Activated T-helper 2 cell treated with anti-CD3 and anti-CD28 coated beads, Interferon-gamma antibody, Interleukin-2, Interleukin-4, amounts not matched to agents 10 μg/mL and 5 μg/mL and 100 μg/mL, durations not matched to agents 14 hours and 24 hours and 36 hours (primary cell): ENCODE measurements around the gene POLR2C. TPM values are rescaled to one million over a fixed set of nuclear protein-coding genes. Genes with fewer than 3 reads are reported as not detected.

ENCODE experiments used
- DNase-seq: peaks from one replicate; pipeline ENCODE4 v3.0.0; 2021; ENCODE audit warnings: low spot score
- H3K27ac Mint-ChIP-seq: one replicate; pipeline ENCODE4 v1.8.0; 2021; ENCODE audit warnings: mixed read lengths
- H3K27me3 Mint-ChIP-seq: one replicate; pipeline ENCODE4 v1.8.0; 2021; ENCODE audit warnings: low read depth, mixed read lengths
- H3K36me3 Mint-ChIP-seq: one replicate; pipeline ENCODE4 v1.8.0; 2021; ENCODE audit warnings: low read depth, mixed read lengths
- H3K4me1 Mint-ChIP-seq: one replicate; pipeline ENCODE4 v1.8.0; 2021; ENCODE audit warnings: low read depth, mixed read lengths
- H3K4me3 Mint-ChIP-seq: one replicate; pipeline ENCODE4 v1.8.0; 2021; ENCODE audit warnings: low read depth, mild to moderate bottlenecking, moderate library complexity, mixed read lengths
- H3K9me3 Mint-ChIP-seq: one replicate; pipeline ENCODE4 v1.8.0; 2021; ENCODE audit warnings: mixed read lengths
- intact Hi-C: fragments of 100-400 bp; cut with micrococcal nuclease; formaldehyde crosslinking; loops from one replicate; pipeline ENCODE4 v1.15.1; 2023
- total RNA-seq: library from RNA; stranded (reverse); gene quantifications from 2 replicates; pipeline ENCODE4 v1.2.3, GENCODE V29; 2022

The POLR2C gene
- total RNA-seq, 1 donor from 2014 or later = 75.6 TPM

DNA sequence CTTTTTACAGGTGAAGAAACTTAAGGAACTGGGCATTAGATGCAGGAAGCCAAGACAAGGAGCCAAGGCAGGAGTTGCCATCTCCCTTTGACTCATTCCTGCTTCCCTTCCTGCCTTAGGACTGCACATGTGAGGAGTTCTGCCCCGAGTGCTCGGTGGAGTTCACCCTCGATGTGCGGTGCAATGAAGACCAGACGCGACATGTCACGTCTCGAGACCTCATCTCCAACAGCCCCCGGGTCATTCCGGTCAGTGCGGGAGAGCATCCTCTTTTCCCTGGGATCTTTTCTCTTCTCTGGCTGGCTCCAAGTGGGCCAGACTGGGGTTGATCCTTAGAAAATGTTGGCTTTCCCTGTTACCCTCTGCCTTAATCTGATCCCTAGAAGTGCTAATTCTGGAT is 6.6 kb downstream of the POLR2C start:
- intact Hi-C loops = no loop called here
- Mint-ChIP-seq H3K4me1 (peaks cover 14% of the 10 kb centered on the region), H3K36me3 (peaks cover 66% of the 10 kb centered on the region), H3K27ac (no peak overlapping the region), H3K4me3 (no peak overlapping the region), H3K9me3 (no peaks in the 10 kb centered on the region), H3K27me3 (no peaks in the 10 kb centered on the region)
- DNase-seq = no peak

DNA sequence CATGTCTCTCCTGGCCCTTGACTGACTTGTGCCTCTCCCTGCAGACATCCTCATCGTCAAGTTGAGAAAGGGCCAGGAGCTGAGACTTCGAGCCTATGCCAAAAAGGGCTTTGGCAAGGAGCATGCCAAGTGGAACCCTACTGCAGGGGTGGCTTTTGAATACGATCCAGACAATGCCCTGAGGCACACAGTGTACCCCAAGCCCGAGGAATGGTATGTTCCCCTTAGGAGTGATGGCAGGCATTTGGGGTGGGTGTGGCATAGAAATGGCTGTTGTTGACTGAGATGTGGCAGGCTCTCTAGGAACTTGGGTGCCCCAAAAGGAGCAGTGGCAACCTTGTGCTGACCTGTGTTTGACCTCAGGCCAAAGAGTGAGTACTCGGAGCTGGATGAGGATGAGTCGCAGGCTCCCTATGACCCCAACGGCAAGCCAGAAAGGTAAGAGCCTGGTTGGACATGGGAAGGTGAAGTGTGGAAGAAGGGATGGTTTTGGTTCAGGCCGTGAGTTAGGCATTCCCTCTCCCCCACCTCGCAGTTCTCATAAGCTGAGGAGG is 7.5 kb downstream of the POLR2C start:
- Mint-ChIP-seq H3K4me3 (no peak overlapping the region), H3K36me3 (peaks cover 57% of the 10 kb centered on the region), H3K27ac (no peak overlapping the region), H3K4me1 (peaks cover 9% of the 10 kb centered on the region), H3K9me3 (no peaks in the 10 kb centered on the region), H3K27me3 (no peaks in the 10 kb centered on the region)
- DNase-seq = no peak
- intact Hi-C loops = no loop called here

DNA sequence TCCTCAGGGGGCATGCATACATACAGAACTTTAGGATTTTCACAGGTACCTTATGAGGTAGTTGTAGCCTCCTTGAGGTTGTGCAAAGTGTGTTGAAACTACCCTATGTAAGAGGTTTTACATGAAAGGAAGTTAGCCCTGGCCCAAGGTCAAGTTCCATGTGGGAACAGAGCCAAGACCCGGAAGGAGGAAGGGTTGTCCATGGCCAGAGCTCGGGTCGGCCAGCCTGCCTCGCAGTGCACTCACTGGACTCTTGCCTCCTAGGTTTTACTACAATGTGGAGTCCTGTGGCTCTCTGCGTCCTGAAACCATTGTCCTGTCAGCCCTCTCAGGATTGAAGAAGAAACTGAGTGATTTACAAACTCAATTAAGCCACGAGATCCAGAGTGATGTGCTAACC is 8.2 kb downstream of the POLR2C start:
- no peak overlapping the region for H3K4me3 Mint-ChIP-seq
- intact Hi-C loops = no loop called here
- no peaks in the 10 kb centered on the region for H3K27me3 Mint-ChIP-seq
- no peak for DNase-seq
- peaks cover 50% of the 10 kb centered on the region for H3K36me3 Mint-ChIP-seq
- no peaks in the 10 kb centered on the region for H3K9me3 Mint-ChIP-seq
- H3K4me1 Mint-ChIP-seq = peaks cover 10% of the 10 kb centered on the region
- H3K27ac Mint-ChIP-seq = no peak overlapping the region

DNA sequence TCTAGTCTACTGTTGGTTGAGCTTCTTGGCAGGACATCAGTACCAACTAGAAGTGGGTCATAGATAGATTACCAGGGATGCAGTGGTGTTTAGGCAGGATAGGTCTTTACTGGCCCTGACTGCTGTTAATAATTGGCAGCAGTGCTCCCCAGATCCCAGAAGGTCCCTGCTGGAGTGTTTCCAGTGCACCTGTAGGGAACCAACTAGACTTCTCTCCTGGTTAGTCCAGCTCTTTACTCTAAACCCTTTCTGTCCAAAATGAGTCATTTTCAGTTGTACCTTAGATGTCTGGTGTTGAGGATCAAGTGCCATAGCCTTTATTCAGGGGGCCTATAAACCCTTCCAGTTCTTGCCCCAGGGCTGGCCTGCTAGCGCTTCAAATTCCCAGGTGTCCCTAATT is 8.7 kb downstream of the POLR2C start:
- H3K36me3 Mint-ChIP-seq = peaks cover 45% of the 10 kb centered on the region
- intact Hi-C loops = no loop called here
- no peak overlapping the region for H3K4me3 Mint-ChIP-seq
- H3K27me3 Mint-ChIP-seq = no peaks in the 10 kb centered on the region
- no peaks in the 10 kb centered on the region for H3K9me3 Mint-ChIP-seq
- H3K4me1 Mint-ChIP-seq = peaks cover 12% of the 10 kb centered on the region
- DNase-seq = no peak
- H3K27ac Mint-ChIP-seq = no peak overlapping the region

DNA sequence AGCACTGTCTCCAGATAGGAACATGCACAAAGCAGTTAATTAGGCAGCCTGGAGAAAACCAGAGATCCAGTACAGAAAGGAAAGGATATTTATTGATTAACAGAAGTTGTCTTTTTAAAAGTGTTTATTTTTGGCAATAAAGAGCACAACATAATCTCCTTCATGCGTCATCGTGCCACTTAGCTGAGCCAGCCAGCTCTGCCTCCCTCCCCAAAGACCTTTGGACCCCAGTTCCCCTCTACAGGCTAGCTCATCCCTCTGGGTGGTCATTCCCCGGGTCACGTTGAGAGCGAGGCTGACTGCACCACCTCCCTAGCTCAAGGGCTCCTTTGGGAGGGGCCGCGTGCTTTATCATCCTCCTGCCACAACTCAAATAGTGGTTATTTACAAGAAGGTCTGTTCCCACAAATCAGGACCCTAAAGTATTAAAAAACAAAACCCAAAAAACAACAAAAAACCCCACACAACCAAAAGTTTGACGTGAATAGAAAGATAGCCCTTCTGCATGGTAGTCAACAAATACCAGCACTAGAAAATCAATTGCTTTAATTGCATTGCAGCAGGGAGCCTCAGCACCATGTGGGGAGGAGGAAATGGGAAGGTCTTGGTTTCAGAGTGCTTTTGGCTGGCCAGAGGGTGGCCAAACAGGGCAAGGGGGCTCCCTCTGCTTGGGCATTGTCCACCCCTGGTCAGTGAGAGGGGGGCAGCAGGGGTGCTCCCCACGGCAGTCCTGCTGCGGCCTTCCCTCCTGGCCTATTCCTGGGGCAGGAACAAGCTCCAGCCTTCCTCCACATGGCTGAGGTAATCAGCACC is 9.6 kb downstream of the POLR2C start:
- Mint-ChIP-seq H3K27ac (no peak overlapping the region), H3K4me3 (no peak overlapping the region), H3K9me3 (no peaks in the 10 kb centered on the region), H3K4me1 (peaks cover 15% of the 10 kb centered on the region), H3K36me3 (peaks cover 44% of the 10 kb centered on the region), H3K27me3 (no peaks in the 10 kb centered on the region)
- intact Hi-C loops = no loop called here
- no peak for DNase-seq

GRCh38 chr16:57472665-57473060 is 10.2 kb downstream of the POLR2C start:
- no peak for DNase-seq
- H3K4me3 Mint-ChIP-seq = no peak overlapping the region
- peak overlapping the region; percentile 22 for H3K27ac Mint-ChIP-seq
- H3K27me3 Mint-ChIP-seq = no peaks in the 10 kb centered on the region
- no peaks in the 10 kb centered on the region for H3K9me3 Mint-ChIP-seq
- H3K4me1 Mint-ChIP-seq = peaks cover 15% of the 10 kb centered on the region
- H3K36me3 Mint-ChIP-seq = peaks cover 39% of the 10 kb centered on the region
- intact Hi-C loops = no loop called here

DNA sequence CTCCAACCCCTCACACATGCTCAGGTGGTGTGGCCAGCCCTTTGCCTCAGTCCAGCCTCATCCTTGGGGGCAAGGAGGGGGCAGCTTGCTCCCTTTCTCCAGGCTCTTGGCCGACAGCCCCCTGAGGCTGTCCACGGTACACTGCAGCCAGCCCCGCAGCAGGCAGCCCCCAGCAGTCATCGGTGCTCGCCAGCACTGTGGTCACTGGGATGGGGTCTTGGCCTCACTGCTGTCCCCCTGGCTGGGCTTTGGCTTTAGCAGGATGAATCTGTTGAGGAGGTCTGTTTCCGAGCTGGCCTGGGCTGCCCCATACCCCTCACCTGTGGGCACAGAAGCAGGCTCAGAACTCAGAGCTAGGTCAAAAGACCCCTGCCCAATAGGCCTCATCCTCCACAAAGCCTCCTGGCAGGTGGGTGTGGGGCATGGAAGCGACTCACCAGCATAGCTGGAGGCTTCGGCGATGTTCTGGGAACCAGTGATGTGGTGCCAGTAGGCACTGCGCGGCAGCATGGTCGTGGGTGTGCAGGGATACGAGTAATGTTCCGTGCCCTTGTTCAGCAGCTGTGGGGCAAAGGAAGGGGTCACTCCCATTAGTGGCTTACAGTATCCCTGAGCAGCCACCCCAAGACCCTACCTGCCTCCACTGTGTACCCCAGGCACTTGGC is 10.8 kb downstream of the POLR2C start:
- no peaks in the 10 kb centered on the region for H3K27me3 Mint-ChIP-seq

GRCh38 chr16:57473906-57474305 is 11.4 kb downstream of the POLR2C start:
- Mint-ChIP-seq H3K9me3 (no peaks in the 10 kb centered on the region), H3K27ac (no peak overlapping the region), H3K36me3 (peaks cover 27% of the 10 kb centered on the region), H3K4me3 (no peak overlapping the region), H3K27me3 (no peaks in the 10 kb centered on the region), H3K4me1 (peaks cover 12% of the 10 kb centered on the region)
- intact Hi-C loops = no loop called here
- DNase-seq = no peak

More for the DNA sequence above, 10.8 kb downstream of the POLR2C start:
- no peak for DNase-seq
- Mint-ChIP-seq H3K9me3 (no peaks in the 10 kb centered on the region), H3K36me3 (peaks cover 33% of the 10 kb centered on the region), H3K4me3 (no peak overlapping the region), H3K27ac (no peak overlapping the region), H3K4me1 (peaks cover 14% of the 10 kb centered on the region)
- intact Hi-C loops = no loop called here

- Mint-ChIP-seq H3K27ac (no peak overlapping the region), H3K4me3 (no peak overlapping the region), H3K36me3 (peaks cover 16% of the 10 kb centered on the region), H3K27me3 (peaks cover 3% of the 10 kb centered on the region), H3K9me3 (no peaks in the 10 kb centered on the region), H3K4me1 (peaks cover 12% of the 10 kb centered on the region)
- intact Hi-C loops = loop anchor here (1.0 kb wide), 1 partner anchor 44 kb away; no protein-coding TSS in a partner anchor
- no peak for DNase-seq
These were observed 12.5 kb downstream of the POLR2C start for GRCh38 chr16:57474671-57475661.

DNA sequence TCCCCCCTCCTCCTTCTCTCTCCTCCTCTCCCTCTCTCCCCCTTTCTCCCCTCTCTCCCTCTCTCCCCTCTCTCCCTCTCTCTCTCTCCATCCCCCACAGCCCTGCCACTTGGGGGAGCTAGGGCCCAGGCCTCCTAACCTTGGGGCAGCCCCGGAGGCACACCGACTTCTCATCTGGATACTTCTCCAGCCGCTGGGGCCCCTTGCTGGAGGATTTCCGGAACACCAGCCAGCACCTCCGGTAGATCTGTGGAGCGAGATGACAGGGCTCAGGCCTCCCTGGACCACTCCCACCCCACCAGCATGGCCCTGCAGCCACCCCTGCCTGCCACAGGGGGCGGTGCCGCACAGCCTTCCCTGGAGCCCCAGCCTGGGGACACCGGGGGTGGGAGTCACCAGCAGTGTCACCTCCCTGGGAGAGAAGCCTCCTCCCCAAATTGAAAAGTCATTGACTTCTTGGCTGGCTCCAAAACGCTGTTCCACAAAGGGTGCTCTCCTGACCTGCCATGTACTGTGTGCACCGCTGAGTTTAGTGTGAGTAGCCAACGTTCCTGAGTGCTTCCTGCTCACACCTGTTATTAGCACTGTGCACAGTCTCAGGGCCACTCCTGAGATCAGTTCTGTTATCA is 13.3 kb downstream of the POLR2C start:
- DNase-seq = peak; percentile 78
- Mint-ChIP-seq H3K36me3 (peaks cover 10% of the 10 kb centered on the region), H3K27me3 (peaks cover 3% of the 10 kb centered on the region), H3K4me3 (peak overlapping the region; percentile 47), H3K4me1 (peaks cover 12% of the 10 kb centered on the region), H3K9me3 (no peaks in the 10 kb centered on the region), H3K27ac (peak overlapping the region; percentile 52)
- intact Hi-C loops = loop anchor here (1.0 kb wide), 2 partner anchors 10 to 43 kb away; partner anchors contain the start of gene DOK4

- H3K27ac Mint-ChIP-seq = no peak overlapping the region
- peaks cover 4% of the 10 kb centered on the region for H3K36me3 Mint-ChIP-seq
- no peaks in the 10 kb centered on the region for H3K9me3 Mint-ChIP-seq
- peaks cover 12% of the 10 kb centered on the region for H3K4me1 Mint-ChIP-seq
- H3K4me3 Mint-ChIP-seq = no peak overlapping the region
- no peak for DNase-seq
- intact Hi-C loops = loop anchor here (1.0 kb wide), 1 partner anchor 10 kb away; the partner anchor contains the start of gene DOK4
- H3K27me3 Mint-ChIP-seq = peaks cover 3% of the 10 kb centered on the region
These were observed 14.3 kb downstream of the POLR2C start for GRCh38 chr16:57476546-57477410.
